SK-N-SH treated with all-trans-retinoic acid at 6 μM for 48 hours (cell line): ENCODE data around the gene CHKB.

ENCODE experiments used
- ATAC-seq: fragments of 200-7000 bp; cut with Tn5 transposase; 3 replicates; pipeline ENCODE4 v1.9.1; 2020; ENCODE audit warnings: mild to moderate bottlenecking, moderate library complexity
- ARNTL ChIP-seq: fragments of 450-650 bp; formaldehyde crosslinking; IDR thresholded peaks from 2 replicates; pipeline ENCODE4 v1.5.0; 2020; ENCODE audit warnings: low read depth, mild to moderate bottlenecking, moderate library complexity, borderline replicate concordance
- BACH2 ChIP-seq: fragments of 250-450 bp; sonication (Bioruptor Pico); IDR thresholded peaks from 2 replicates; pipeline ENCODE4 v1.9.0; 2021; ENCODE audit warnings: mild to moderate bottlenecking, borderline replicate concordance
- CREB5 ChIP-seq: fragments of 250-450 bp; sonication (Bioruptor Pico); IDR thresholded peaks from 2 replicates; pipeline ENCODE4 v1.5.1; 2020; ENCODE audit warnings: low read depth, mild to moderate bottlenecking, moderate library complexity
- CSDC2 ChIP-seq: fragments of 250-450 bp; sonication (Bioruptor Pico); IDR thresholded peaks from 2 replicates; pipeline ENCODE4 v1.5.0; 2020; ENCODE audit warnings: mild to moderate bottlenecking, moderate library complexity
- CSRNP3 ChIP-seq: fragments of 250-450 bp; sonication (Bioruptor Pico); IDR thresholded peaks from 2 replicates; pipeline ENCODE4 v1.5.1; 2021; ENCODE audit warnings: mild to moderate bottlenecking, moderate library complexity
- ESRRG ChIP-seq: fragments of 250-450 bp; sonication (Bioruptor Pico); IDR thresholded peaks from 2 replicates; pipeline ENCODE4 v1.6.1; 2021; ENCODE audit warnings: mild to moderate bottlenecking
- GLIS3 ChIP-seq: fragments of 250-450 bp; sonication (Bioruptor Pico); IDR thresholded peaks from 2 replicates; pipeline ENCODE4 v1.5.0; 2020; ENCODE audit warnings: mild to moderate bottlenecking, moderate library complexity
- ISL1 ChIP-seq: fragments of 250-450 bp; sonication (Bioruptor Pico); IDR thresholded peaks from 2 replicates; pipeline ENCODE4 v2.1.2; 2022; ENCODE audit warnings: mild to moderate bottlenecking, moderate library complexity
- OSR1 ChIP-seq: fragments of 250-450 bp; sonication (Bioruptor Pico); IDR thresholded peaks from 2 replicates; pipeline ENCODE4 v1.8.0; 2022; ENCODE audit warnings: moderate library complexity, mild to moderate bottlenecking, inconsistent platforms
- PATZ1 ChIP-seq: fragments of 250-450 bp; sonication (Bioruptor Pico); IDR thresholded peaks from 2 replicates; pipeline ENCODE4 v1.8.0; 2020; ENCODE audit warnings: mild to moderate bottlenecking, moderate library complexity, borderline replicate concordance
- PPARA ChIP-seq: fragments of 250-450 bp; sonication (Bioruptor Pico); IDR thresholded peaks from 2 replicates; pipeline ENCODE4 v1.5.0; 2020; ENCODE audit warnings: mild to moderate bottlenecking, borderline replicate concordance
- RARB ChIP-seq: fragments of 250-450 bp; sonication (Bioruptor Pico); IDR thresholded peaks from 2 replicates; pipeline ENCODE4 v1.8.0; 2021; ENCODE audit warnings: mild to moderate bottlenecking, moderate library complexity
- SNAI2 ChIP-seq: fragments of 250-450 bp; sonication (Bioruptor Pico); IDR thresholded peaks from 2 replicates; pipeline ENCODE4 v1.5.0; 2020; ENCODE audit warnings: mild to moderate bottlenecking, moderate library complexity
- TCF4 ChIP-seq: fragments of 250-450 bp; sonication (Bioruptor Pico); IDR thresholded peaks from 2 replicates; pipeline ENCODE4 v1.8.0; 2021; ENCODE audit warnings: mild to moderate bottlenecking, moderate library complexity, borderline replicate concordance
- ZC3H10 ChIP-seq: fragments of 250-450 bp; sonication (Bioruptor Pico); IDR thresholded peaks from 2 replicates; pipeline ENCODE4 v1.5.1; 2021; ENCODE audit warnings: mild to moderate bottlenecking, moderate library complexity
- ZFP3 ChIP-seq: fragments of 250-450 bp; sonication (Bioruptor Pico); IDR thresholded peaks from 2 replicates; pipeline ENCODE4 v1.5.0; 2020; ENCODE audit warnings: mild to moderate bottlenecking, moderate library complexity
- ZNF565 ChIP-seq: fragments of 450-650 bp; formaldehyde crosslinking; conservative IDR thresholded peaks from 2 replicates; pipeline ENCODE4 v1.5.0; 2020; ENCODE audit warnings: low read depth, mild to moderate bottlenecking, moderate library complexity
- ZNF70 ChIP-seq: fragments of 450-650 bp; formaldehyde crosslinking; IDR thresholded peaks from 2 replicates; pipeline ENCODE4 v1.5.0; 2020; ENCODE audit warnings: mild to moderate bottlenecking, moderate library complexity
- ZNF8 ChIP-seq: fragments of 450-650 bp; formaldehyde crosslinking; IDR thresholded peaks from 2 replicates; pipeline ENCODE4 v1.5.0; 2020; ENCODE audit warnings: mild to moderate bottlenecking, moderate library complexity

CHKB gene

GRCh38 chr22:50581031-50581949, 1.4 kb downstream of the CHKB start:
- ATAC-seq: no peak
- TF ChIP-seq CREB5 (CRISPR knock-in tag) (no peak), GLIS3 (no peak)
- TF ChIP-seq, all 23 proteins: peak for 0

- TF ChIP-seq ISL1 (CRISPR knock-in tag): no peak
- TF ChIP-seq CSDC2 (CRISPR knock-in tag): no peak
- no peak for TF ChIP-seq CREB5 (CRISPR knock-in tag)
- TF ChIP-seq SNAI2 (CRISPR knock-in tag): no peak
- TF ChIP-seq PATZ1 (CRISPR knock-in tag): no peak
- TF ChIP-seq PPARA (CRISPR knock-in tag): no peak
- no peak for TF ChIP-seq RARB (CRISPR knock-in tag)
- TF ChIP-seq ZNF70 (CRISPR knock-in tag): no peak
- no peak for TF ChIP-seq GLIS3
- no peak for TF ChIP-seq ZFP3 (CRISPR knock-in tag)
- TF ChIP-seq BACH2: no peak
- no peak for TF ChIP-seq ZC3H10 (CRISPR knock-in tag)
- TF ChIP-seq CSRNP3 (CRISPR knock-in tag): no peak
- TF ChIP-seq ZNF8 (CRISPR knock-in tag): no peak
- no peak for TF ChIP-seq TCF4
- TF ChIP-seq OSR1: no peak
- no peak for TF ChIP-seq ESRRG (CRISPR knock-in tag)
- TF ChIP-seq ZNF565 (CRISPR knock-in tag): no peak
- no peak for TF ChIP-seq ARNTL (CRISPR knock-in tag)
- TF ChIP-seq, all 23 proteins: peak for 0
- ATAC-seq: no peak
Observed at GRCh38 chr22:50579752-50580151, 2.9 kb downstream of the CHKB start.

GRCh38 chr22:50578776-50579310, 3.8 kb downstream of the CHKB start:
- ATAC-seq: no peak
- TF ChIP-seq GLIS3: no peak
- no peak for TF ChIP-seq CREB5 (CRISPR knock-in tag)
- TF ChIP-seq OSR1: no peak
- TF ChIP-seq ZNF565 (CRISPR knock-in tag): no peak
- no peak for TF ChIP-seq SNAI2 (CRISPR knock-in tag)
- TF ChIP-seq ARNTL (CRISPR knock-in tag): no peak
